GM18517 (cell line): ENCODE measurements around the gene RYK.

Experiments used
- ATAC-seq: cut with Tn5 transposase; IDR thresholded peaks from one replicate; pipeline ENCODE4 v1.9.1; 2021; ENCODE audit warnings: mild to moderate bottlenecking, moderate library complexity; ENCODE audit not compliant: unreplicated experiment

Gene RYK

DNA sequence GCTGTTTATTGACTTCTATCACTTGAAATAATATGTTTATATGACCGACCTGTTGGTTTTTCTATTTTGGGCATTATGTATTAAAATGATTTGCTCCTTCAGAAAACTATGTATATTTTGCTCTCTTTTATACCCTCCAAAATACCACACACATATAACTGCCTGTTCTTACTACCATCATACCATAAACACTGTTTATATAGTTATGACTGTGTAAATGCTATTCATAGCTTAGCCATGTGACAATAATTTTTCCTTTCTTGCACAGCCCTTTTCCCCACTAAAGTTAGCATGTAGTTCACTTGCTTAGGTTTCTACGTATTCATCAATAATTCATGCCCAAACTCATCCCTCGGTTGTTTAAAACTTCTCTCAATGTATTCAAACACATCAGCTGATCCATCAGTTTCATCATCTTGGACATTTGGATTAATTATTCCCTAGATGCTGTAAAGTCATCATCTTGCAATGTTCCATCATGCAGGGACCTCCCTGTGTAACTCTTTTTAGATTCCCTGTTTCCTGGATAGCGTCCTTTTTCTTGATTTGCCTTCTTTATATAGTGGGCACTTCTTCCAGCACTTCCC is 8.2 kb upstream of the RYK start:
- no peak for ATAC-seq

DNA sequence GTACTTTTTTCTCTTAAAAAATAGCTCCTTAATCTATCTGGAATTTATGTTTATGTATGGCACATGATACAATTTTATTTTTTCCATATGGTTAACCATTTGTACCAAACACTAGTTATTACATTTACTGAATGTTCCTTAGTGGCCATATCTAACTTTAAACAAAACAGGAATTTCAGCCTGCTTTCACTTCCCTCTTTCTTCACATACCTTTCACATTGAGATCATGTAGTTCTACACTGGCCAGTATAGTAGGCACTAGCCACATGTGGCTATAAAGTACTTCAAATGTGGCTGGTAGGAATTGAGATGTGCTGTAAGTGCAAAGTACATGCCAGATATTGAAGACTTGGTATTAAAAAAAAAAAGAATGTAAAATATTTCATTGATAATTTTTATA is 4.7 kb upstream of the RYK start:
- ATAC-seq: no peak

DNA sequence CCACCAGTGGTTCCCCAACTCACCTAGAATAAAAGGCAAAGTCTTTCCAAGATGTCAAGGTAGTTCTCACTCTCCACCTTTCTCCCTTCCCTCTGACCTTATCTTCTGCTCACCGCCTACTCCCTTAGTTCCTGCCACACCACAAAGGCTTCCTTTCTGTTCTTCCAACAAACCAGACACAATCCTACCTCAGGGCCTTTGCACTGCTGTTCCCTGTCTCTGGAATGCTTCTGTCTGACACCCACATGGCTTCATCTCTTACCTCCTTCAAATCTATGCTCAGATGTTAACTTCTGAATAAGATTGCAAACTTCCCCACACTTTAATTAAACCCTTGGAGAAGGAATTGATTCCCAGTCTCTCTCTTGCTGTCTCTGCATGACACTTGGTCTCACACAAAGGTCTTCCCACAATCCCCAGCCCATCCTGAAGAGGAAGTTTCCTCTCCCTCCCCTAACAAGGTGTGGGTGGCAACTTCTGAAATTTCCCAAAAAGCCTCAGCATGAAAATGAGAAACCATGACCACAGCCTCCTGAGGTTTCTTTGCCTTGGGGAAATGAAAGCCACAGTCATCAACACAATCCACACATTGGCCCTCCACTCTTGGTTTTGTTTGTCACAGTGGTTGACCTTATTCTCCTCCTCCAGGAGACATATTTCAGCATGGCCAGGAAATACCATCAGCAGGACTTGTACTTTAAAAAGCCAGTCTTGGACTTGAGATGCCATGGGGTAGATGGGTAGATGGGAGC is 3.0 kb upstream of the RYK start:
- ATAC-seq: no peak

DNA sequence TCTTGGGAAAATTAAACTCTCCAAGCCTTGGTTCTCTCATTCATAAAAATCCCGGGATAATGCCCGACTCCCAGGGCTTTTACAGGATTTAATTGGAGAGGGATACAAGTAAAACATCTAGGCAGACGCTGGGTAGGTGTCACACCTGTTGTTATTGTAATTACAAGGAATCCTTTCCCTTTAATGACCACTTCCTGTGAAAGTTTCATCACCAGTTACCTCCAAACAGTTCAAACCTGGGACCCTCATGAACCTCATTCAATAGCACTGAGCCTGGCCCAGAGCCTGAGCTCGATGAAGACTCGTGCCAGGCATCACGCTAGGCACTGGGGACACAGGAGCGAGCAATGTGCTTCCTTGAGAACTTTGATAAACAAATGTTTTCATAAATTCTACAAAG is 2.1 kb upstream of the RYK start:
- no peak for ATAC-seq

DNA sequence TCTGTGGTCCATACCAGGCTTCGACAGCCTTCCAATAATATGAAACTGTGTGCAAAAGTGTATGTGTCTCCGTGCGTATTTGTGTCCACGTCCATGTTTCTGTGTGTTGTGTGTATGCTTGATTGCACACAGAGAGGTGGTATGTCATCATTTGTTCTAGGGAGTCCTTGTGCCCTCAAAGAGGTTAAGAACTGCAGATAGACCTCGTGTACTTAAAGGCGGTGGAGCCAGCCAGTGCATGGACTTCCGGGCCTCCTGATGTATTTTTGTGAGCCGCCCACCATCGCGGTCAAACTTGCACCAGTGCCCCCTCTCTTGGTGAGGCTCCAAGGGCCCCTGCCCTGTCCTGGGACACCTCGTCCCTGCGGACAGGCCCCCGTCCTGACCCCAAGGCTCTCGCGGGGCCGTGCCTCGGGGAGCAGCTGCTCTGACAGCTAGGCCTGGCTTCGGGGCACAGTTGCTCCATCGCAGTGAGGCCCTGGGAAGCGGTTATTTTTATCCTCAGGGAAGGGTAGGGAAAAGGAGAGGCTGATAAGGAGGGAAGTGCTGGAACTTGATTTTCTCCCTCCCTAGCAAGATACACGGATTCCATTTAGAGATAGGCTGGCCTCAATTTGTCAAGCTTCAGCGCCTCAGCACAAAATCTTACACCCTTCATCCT is 1.2 kb upstream of the RYK start:
- no peak for ATAC-seq

DNA sequence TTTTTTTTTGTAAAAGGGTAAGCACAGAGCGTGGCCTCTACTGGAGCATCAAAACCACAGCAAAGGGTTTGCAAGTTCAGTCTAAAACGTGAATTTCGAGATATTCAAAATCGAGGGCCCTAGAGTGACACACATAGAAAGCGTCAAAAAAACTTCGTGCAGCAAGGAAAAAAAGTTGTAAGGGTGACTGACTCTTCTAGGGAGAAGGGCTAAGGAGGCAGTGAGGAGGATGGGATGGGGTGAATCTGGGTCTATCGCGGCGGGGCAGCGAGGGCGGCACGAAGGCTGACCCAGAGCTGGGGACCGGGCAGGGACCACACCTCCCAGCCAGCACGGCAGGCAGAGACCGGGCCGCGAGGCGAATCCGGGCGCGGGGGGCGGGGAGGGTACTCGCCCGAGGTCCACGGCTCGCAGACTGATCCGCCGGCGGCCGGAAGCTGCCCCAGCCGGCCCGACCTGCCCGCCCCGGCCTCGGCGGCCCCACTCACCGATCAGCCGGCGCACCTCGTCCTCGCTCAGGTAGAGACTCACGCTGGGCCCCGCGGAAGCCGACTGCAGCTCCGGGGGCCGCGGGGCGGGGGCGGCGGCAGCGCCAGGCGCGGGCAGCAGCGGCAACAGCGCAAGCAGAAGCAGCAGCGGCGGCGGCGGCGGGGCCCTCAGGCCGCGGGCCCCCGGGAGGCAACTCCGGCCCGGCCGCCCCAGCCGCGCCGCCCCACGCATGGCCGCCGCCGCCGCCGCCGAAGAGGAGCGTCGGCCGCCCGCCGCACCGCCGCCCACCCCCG is 533 bp downstream of the RYK start:
- peak; percentile 52 for ATAC-seq

DNA sequence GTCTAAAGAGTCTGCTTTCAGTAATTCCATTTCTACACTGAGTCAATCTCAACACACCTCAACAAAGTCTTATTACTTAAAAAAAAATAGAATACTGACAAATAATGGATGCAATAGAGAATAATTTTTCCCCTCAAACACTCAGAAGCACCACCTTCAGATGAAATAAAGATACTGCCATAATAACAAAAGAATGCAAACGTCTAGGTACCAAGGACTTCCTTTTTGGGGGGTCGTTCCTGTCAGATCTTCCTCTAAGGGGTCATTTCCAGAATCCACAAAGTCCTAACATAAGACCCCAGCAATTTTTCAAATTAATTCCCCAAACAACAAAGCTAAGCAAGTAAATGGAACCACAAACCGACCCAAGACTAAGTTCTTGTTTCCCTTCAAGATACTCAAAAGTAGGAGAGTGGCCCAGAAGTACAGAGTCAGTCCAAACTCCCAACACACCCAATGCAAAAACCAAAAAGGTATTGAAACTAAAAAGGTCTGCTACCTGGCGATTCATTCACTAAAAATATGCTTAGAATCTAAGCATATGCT is 1.3 kb downstream of the RYK start:
- no peak for ATAC-seq

DNA sequence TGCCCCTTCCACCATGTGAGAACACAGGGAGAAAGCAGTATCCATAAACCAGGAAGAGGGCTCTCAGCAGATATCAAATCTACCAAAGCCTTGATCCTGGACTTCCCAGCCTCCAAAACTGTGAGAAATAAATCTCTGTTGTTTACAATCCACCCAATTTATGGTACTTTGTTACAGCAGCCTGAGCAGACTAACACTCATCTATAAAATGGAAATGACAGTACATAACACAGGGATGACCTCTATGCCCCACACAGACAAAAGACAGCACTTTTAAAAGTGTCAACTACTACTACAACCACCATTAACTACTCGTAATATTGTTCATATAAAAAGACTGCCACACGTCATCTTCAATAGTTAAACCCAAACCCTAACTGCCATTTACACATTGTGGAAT is 5.7 kb downstream of the RYK start:
- ATAC-seq: no peak

DNA sequence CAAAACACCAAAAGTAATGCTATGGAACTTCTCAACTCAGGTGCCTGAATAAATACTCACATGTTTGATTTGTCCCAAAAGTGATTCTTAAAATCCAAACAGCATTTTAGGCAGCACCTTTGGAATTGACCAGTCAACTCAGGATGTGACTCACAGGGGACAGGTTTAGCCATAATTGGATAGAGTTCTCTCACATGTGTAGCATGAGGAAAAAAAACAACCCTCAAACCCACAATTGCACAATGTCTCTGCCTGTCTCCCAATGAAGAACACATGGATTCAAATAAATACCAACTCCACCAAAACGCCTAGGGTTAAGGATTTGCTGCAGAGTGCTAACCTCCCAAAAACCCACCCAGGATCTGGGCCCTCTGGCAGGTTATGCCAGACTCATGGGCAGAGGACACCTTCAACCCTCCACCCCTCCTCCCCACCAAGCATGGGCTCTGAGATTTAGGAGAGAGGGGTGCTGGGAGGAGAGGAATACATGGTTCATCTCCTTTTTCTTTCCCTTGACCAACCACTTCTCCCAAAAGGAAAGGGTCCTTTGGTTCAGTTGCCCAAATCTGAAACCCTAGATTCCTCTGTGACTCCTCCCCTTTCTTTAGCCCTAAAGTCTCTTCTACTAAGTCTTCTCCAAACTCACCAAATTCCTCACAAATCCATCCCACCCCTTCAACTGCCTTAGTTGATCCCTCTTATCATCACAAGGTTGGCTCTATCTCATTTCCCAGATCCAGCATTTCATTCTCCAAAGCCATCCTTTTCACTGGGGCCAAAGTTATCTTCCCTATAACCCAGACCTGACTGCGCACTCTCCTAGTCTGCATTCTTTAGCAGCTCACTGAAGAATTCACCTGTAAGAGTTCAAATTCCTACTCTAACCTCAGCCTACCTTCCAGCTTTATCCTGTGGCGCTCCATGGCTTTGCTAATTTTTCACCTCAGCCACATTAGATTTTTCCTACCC is 7.7 kb downstream of the RYK start:
- no peak for ATAC-seq

DNA sequence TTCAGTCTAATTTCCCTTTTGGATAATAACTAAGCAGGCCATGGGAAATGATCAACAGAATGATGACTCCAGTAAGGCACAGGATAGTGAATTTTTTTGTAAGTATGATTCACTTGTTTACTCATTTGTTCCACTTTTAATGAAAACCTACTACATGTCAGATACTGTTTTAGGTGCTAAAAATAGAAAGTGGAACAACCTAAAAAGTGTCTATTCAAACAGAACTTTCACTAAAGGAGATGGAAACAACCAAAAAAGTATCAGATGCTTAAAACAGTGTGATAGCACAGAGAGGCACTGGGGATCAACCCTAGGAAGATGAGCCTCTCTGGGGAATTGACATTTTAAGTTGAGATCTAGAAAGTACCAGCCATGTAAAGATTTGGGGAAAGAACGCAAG is 11.1 kb downstream of the RYK start:
- no peak for ATAC-seq

DNA sequence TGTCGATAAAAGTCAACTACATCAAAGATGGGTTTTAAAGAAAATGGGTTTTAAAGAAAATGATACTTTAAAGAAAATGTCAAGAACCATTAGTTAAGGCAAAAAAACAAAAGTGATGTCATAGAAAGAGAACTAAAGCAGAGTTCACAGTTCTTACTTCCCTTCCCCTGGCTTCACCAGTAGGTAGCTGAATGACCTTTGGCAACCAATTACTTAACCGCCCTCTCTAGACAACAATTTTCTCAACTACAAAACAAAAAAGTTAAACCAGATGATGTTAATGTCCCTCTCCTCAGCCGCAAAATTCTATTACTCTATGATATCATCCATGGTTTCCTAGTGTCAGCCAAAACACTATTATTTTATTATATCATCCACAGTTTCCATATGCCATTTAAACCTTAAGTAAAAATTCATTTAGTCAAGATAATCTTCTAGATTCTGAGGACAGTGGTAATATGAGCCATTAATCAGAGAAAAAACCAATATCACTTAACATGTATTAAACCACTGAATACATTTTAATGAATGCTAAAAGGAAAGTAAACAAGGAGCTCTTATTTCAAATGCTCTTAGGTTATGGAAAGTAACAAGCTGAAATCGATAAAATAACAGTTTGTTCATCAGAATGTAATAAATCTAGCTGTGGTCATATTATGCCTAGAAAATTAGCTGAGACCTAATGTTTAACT is 13.1 kb downstream of the RYK start:
- ATAC-seq: no peak

DNA sequence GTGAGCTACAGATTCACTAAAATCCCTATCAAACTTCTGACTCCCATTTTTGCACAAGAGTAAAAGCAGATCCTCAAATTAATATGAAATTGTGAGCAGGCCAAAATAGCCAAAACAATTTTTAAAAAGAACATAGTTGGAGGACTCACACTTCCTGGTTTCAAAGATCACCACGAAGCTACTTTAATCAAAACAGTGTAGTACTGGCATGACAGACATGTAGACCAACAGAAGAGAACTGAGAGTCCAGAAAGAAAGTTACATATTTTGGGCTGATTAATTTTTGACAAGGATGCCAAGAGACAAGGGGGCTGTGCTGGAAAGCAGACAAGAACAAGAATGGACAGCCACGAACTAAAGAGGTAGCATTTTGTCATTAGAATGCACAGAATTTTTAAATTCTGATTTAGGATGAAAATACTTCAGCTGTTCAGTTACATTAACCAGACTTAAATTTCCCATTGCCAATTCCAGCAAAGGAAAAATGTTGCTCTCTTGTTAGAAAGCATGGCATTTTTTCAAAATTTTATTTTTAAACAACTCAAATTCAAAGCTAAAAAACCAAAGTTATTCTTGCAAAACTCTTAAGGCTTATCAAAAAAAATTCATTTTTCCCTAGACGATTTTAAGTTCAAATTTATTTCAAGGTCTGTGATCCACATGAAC is 14.0 kb downstream of the RYK start:
- peak; percentile 57 for ATAC-seq

DNA sequence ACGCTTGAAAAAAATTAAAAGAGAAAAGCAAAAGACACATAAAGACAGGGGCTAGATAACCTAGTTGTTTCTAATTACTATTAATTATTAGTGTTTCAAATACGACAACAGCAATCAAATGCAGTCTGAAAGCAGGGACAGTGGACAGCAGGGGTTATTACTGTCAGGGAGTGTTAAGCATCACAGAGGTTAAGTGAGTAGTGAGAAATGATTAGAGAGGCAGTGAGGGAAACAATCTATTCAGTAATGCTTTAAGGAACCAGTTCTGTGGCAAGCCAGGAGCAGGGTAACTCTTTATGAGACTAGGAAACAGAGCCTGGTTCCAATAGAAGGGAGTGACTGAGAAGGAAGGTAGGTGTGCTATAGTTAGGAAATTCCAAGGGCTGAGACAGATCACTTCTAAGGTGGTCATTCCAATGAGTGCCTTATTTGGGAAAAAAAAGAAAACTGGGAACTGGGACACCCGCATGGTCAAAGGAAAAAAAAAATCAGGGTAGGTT is 15.0 kb downstream of the RYK start:
- no peak for ATAC-seq

DNA sequence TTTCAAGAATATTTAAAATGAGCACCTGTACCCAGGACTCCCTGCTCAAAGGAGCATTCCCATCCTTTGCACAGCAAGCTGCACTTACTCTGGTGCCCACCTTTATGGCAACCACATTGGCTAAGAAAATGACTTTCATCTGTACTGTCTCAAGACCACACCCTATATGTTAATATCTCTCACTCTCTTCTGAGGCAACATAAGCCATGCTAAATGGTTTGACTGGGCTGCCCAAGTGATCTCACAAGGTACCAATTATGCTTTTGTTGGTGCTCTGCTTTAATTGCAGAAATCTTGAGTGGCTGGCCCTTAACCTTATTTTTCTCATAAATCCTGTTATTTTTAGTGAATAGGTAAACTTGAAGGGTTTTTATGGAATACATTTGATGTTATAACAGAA is 17.7 kb downstream of the RYK start:
- no peak for ATAC-seq

DNA sequence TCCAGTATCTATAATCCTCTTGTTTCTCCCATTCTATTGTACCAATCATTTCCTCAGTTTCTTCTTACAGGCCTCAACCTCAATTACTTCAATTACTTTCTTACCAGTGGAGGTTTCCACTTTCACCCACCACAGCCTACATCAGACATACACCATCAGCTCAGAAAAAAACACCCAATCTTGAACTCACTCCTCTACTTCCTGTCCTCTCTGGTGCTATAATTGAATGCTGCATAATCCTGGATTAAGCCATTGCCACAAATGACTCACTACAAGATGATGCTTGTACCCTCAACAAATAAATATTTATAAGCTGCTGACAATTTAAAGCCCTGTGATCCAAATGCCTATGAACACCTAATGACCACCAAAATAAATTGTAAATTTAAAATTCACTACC is 18.5 kb downstream of the RYK start:
- ATAC-seq: no peak

DNA sequence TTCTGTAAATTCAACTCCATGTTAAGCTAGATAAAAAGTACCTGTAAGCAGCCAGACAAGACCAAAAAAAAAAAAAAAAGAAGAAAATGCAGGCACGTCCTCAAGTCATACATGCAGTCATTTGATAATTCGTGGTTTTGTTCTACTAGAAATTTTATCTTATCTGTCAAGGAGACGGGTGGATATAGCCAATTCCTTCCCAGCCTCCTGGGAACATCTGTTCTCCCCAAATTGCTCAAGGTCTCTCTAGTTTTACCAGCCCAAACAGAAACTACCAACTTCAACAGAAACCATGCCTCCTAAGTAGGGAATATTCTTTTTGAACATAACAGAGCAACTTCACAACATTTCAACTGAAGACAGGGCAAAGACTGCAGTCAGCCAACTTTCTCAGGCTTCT is 19.5 kb downstream of the RYK start:
- no peak for ATAC-seq

DNA sequence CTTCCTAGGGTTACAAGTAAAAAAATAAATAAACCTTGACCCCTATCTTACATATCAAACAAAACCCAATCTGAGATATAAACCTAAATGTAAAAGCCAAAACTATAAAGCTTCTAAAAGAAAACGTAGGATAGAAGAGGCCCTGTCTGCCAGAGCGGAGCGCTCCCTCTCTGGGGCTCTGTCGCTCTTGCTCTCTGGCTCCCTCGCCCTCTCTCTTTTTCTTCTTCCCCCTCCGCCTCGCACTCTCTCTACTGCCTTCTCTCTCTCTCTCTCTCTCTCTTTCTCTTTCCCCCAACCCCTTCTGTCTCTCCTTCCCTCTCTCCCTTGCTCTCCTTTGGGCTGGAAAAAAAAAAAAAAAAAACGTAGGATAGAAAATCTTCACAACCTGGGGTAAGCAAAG is 21.6 kb downstream of the RYK start:
- ATAC-seq: no peak

DNA sequence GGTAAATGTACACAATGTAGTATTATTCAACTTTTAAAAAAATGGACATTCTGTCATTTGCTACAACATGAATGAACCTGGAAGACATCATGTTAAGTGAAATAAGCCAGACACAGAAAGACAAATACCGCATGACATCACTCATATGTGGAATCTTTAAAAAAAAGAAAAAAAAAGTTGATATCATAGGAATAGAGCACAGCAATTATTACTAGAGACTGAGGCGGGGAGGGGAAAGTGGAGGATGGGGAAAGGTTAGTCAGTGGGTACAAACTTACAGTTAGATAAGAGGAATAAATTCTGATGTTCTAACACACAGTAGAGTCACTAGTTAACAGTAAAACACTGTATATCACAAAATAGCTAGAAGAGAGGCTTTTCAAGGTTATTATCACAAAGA is 22.2 kb downstream of the RYK start:
- ATAC-seq: no peak

DNA sequence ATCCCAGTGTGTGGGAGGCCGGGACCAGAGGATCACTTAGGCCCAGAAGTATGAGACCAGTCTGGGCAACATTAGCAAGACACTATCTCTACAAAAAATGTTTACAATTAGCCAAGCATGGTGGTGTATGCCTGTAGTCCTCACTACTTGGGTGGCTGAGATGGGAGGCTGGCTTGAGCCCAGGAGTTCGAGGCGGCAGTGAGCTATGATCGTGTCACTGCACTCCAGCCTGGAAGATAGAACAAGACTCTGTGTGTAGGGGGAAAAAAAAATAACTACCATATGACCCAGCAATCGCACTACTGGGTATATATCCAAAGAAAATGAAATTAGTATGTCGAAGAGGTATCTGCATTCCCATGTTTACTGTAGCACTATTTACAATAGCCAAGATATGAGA is 22.6 kb downstream of the RYK start:
- no peak for ATAC-seq
